Upper lobe of left lung (tissue), 4 donors: Measurements from ENCODE around the gene PAQR8.
A peak's percentile ranks its signal among the peaks of the same experiment; 100 is the strongest.

Experiments used
- EP300 ChIP-seq, 4 donors: sonication (generic); formaldehyde crosslinking; IDR thresholded peaks; one replicate each; pipeline ENCODE4 v1.5.1; 2017; ENCODE audit warnings: antibody characterized with exemption in 4 of 4, control low read depth in 2 of 4
- POLR2A ChIP-seq, 4 donors: fragments of 450-650 bp; IDR thresholded peaks; one replicate each; pipeline ENCODE4 v1.5.1; 2016 to 2017; ENCODE audit warnings: antibody characterized with exemption in 4 of 4, mild to moderate bottlenecking in 2 of 4
- POLR2AphosphoS5 ChIP-seq, 2 donors: sonication (generic); formaldehyde crosslinking; IDR thresholded peaks; one replicate each; pipeline ENCODE4 v1.5.1; 2017; ENCODE audit warnings: antibody characterized with exemption in 2 of 2

DNA sequence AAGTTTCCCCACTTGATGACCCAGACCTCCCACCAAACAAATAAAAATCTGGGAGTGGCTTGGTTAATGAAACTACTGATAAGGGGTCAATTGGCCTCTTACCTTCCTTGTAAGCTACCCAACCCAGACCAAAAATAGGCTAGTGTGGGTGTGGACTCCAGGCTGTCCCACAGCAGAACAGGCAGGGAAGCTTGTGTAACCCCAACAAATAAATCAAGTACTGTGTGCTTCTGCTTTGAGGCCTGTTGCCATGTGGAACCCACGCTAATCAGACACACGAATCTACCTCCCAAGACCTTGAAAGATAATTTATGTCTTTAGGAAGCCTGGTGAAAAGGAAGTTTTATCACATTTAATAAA lies 33.7 kb upstream of the PAQR8 start:
- no peak for TF ChIP-seq POLR2A (IDR thresholded peaks at IDR 0.05)
- no peak for TF ChIP-seq POLR2AphosphoS5 (IDR thresholded peaks at IDR 0.05)
- TF ChIP-seq EP300 (IDR thresholded peaks at IDR 0.05) = peak in 1 of 4 donors; percentile 8
